ENCODE results near the gene DLG2.

The DLG2 gene

DNA sequence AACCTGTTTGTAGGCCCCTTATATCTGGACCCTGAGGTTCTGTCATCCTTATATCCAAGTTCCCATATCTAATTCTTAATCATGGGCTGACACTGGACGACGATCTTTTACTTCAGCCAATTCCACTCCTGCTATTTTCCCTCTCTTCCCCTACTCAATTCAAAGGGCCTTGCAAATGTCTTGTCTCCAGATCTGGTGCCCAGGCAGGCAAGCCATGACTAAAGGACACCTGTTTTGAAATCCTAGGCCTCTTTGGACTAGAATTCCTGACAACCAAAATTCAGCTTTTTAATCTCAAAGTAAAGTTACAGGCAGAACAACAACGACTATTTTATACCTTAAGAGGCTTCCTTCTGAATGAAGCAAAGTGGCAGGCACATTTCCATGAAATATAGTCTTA is 963.4 kb downstream of the DLG2 start:
- Histone ChIP-seq H3K36me3 (replicated peaks; ENCODE audit: low read depth, low read length) (no peaks in the 10 kb centered on the region), H3K9ac (ENCODE audit: low read length) (no peak overlapping the region), H3K4me3 (ENCODE audit: low read length) (no peak overlapping the region), H3K27ac (ENCODE audit: low read length) (no peak overlapping the region), H3K4me1 (ENCODE audit: low read length) (no peaks in the 10 kb centered on the region), H3K9me3 (ENCODE audit: insufficient read depth, low read length) (no peaks in the 10 kb centered on the region), H2AFZ (ENCODE audit: low read depth, low read length) (no peak overlapping the region), H3K27me3 (ENCODE audit: low read depth, low read length) (no peaks in the 10 kb centered on the region), H4K20me1 (ENCODE audit: insufficient read depth, low read length) (no peaks in the 10 kb centered on the region), H3K79me2 (ENCODE audit: low read length) (no peaks in the 10 kb centered on the region), H3K4me2 (ENCODE audit: low read length) (no peak overlapping the region)
- no peak for TF ChIP-seq EZH2phosphoT487 (IDR thresholded peaks at IDR 0.05; ENCODE audit: low read depth)
- TF ChIP-seq, protein P1, sequence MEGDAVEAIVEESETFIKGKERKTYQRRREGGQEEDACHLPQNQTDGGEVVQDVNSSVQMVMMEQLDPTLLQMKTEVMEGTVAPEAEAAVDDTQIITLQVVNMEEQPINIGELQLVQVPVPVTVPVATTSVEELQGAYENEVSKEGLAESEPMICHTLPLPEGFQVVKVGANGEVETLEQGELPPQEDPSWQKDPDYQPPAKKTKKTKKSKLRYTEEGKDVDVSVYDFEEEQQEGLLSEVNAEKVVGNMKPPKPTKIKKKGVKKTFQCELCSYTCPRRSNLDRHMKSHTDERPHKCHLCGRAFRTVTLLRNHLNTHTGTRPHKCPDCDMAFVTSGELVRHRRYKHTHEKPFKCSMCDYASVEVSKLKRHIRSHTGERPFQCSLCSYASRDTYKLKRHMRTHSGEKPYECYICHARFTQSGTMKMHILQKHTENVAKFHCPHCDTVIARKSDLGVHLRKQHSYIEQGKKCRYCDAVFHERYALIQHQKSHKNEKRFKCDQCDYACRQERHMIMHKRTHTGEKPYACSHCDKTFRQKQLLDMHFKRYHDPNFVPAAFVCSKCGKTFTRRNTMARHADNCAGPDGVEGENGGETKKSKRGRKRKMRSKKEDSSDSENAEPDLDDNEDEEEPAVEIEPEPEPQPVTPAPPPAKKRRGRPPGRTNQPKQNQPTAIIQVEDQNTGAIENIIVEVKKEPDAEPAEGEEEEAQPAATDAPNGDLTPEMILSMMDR (IDR thresholded peaks at IDR 0.05; ENCODE audit: low read depth, low read length) = no peak

DNA sequence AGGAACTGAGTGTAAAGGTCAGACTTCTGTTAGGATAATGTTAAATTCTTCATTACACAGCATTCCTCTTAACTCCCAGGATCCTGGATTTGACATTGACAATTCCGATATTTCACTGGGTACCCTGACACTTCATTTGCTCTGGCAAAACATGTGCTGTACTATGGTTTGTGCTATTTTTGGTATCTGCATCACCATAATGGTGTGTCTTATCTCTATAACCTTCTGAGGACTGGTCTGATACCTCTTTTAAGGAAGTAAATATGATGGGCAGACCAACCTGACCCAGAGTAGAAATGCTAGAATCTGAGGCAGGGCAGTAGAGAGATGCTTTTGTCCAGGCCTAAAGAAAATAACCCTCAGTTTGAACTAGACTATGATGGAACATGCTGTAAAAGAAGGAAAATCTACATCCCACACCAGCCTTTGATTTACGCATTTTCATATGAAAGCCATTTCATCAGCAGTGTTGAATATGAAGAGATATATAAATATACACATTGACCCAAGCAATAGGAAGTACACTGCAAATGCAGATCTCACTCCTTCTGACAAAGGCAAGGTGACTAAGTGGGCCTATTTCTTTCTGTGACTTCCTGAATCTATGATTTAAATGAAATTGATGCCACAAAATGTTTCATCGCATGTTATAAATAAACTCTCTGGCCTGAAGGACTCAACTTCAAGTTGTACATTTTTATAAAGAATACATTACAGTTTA is 966.7 kb downstream of the DLG2 start:
- H3K4me1 ChIP-seq (ENCODE audit: low read length) = no peaks in the 10 kb centered on the region
- no peaks in the 10 kb centered on the region for H3K79me2 ChIP-seq (ENCODE audit: low read length)
- no peak overlapping the region for H3K27ac ChIP-seq (ENCODE audit: low read length)
- H2AFZ ChIP-seq (ENCODE audit: low read depth, low read length) = no peak overlapping the region
- H3K4me2 ChIP-seq (ENCODE audit: low read length) = no peak overlapping the region
- no peaks in the 10 kb centered on the region for H4K20me1 ChIP-seq (ENCODE audit: insufficient read depth, low read length)
- H3K9me3 ChIP-seq (ENCODE audit: insufficient read depth, low read length) = no peaks in the 10 kb centered on the region
- H3K36me3 ChIP-seq (replicated peaks; ENCODE audit: low read depth, low read length) = no peaks in the 10 kb centered on the region
- no peaks in the 10 kb centered on the region for H3K27me3 ChIP-seq (ENCODE audit: low read depth, low read length)
- TF ChIP-seq EZH2phosphoT487 (IDR thresholded peaks at IDR 0.05; ENCODE audit: low read depth) = no peak
- TF ChIP-seq, protein P1 (IDR thresholded peaks at IDR 0.05; ENCODE audit: low read depth, low read length) = no peak
- no peak overlapping the region for H3K9ac ChIP-seq (ENCODE audit: low read length)
- no peak overlapping the region for H3K4me3 ChIP-seq (ENCODE audit: low read length)

DNA sequence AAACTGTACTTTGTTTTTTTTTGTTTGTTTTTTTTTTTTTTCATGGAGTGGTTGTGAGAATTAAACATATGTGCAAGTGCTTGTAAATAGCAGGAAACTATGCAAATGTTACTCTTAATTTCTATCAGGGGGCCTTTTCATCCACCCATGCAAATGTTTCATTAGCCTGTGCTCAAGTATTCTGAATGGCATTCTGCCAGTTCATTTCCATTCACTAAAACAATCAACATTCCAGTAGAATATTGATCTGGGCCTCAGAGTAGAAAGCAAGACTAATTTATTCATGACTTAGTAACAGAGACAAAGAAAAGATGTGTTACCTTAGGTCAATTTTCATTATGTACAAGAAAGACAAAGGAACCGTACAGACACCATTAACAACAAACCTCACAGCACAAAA is 971.4 kb downstream of the DLG2 start:
- Histone ChIP-seq H3K36me3 (replicated peaks; ENCODE audit: low read depth, low read length) (no peaks in the 10 kb centered on the region), H3K9me3 (ENCODE audit: insufficient read depth, low read length) (no peaks in the 10 kb centered on the region), H3K4me1 (ENCODE audit: low read length) (no peaks in the 10 kb centered on the region), H4K20me1 (ENCODE audit: insufficient read depth, low read length) (no peaks in the 10 kb centered on the region), H2AFZ (ENCODE audit: low read depth, low read length) (no peak overlapping the region), H3K79me2 (ENCODE audit: low read length) (no peaks in the 10 kb centered on the region), H3K9ac (ENCODE audit: low read length) (no peak overlapping the region), H3K27me3 (ENCODE audit: low read depth, low read length) (no peaks in the 10 kb centered on the region), H3K4me3 (ENCODE audit: low read length) (no peak overlapping the region), H3K27ac (ENCODE audit: low read length) (no peak overlapping the region), H3K4me2 (ENCODE audit: low read length) (no peak overlapping the region)
- TF ChIP-seq, protein P1 (IDR thresholded peaks at IDR 0.05; ENCODE audit: low read depth, low read length) = no peak
- no peak for TF ChIP-seq EZH2phosphoT487 (IDR thresholded peaks at IDR 0.05; ENCODE audit: low read depth)

DNA sequence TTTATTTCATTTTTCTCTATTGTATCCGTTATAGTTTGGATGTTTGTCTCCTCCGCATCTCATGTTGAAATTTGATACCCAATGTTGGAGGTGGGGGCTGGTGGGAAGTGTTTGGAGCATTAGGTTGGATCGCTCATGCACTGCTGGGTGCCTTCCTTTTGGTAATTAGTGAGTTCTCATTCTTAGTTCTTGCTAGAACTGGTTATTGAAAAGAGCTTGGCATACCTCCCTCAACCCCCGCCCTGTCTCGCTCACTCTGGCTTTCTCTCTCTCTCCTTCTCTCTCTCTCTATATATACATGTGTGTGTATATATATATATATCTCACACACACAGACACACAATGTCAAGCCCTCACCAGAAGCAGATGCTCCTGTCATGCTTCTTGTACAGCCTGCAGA is 978.7 kb downstream of the DLG2 start:
- H3K79me2 ChIP-seq (ENCODE audit: low read length) = no peaks in the 10 kb centered on the region
- no peak overlapping the region for H3K4me2 ChIP-seq (ENCODE audit: low read length)
- H3K9ac ChIP-seq (ENCODE audit: low read length) = no peak overlapping the region
- no peaks in the 10 kb centered on the region for H3K4me1 ChIP-seq (ENCODE audit: low read length)
- H2AFZ ChIP-seq (ENCODE audit: low read depth, low read length) = no peak overlapping the region
- H3K4me3 ChIP-seq (ENCODE audit: low read length) = no peak overlapping the region
- H3K27me3 ChIP-seq (ENCODE audit: low read depth, low read length) = no peaks in the 10 kb centered on the region
- no peak overlapping the region for H3K27ac ChIP-seq (ENCODE audit: low read length)
- H4K20me1 ChIP-seq (ENCODE audit: insufficient read depth, low read length) = no peaks in the 10 kb centered on the region
- H3K36me3 ChIP-seq (replicated peaks; ENCODE audit: low read depth, low read length) = no peaks in the 10 kb centered on the region
- H3K9me3 ChIP-seq (ENCODE audit: insufficient read depth, low read length) = no peaks in the 10 kb centered on the region
- TF ChIP-seq EZH2phosphoT487 (IDR thresholded peaks at IDR 0.05; ENCODE audit: low read depth) = no peak
- TF ChIP-seq, protein P1 (IDR thresholded peaks at IDR 0.05; ENCODE audit: low read depth, low read length) = no peak
